Prostate gland (tissue), 2 donors: ENCODE measurements around the gene UST.

Experiments used
- CTCF ChIP-seq, 4 experiments: fragments of 200-600 bp in 2 of 4; fragments of 450-650 bp in 2 of 4; sonication (generic) in 2 of 4; IDR thresholded peaks; 1 replicate in 3 of 4; 2 replicates in 1 of 4; pipeline ENCODE4 v1.5.1; 2016 to 2019; ENCODE audit warnings: antibody characterized with exemption in 4 of 4, mild to moderate bottlenecking in 2 of 4, moderate library complexity in 2 of 4
- POLR2A ChIP-seq: fragments of 450-650 bp; IDR thresholded peaks from one replicate; pipeline ENCODE4 v1.6.1; 2016; ENCODE audit warnings: antibody characterized with exemption, mild to moderate bottlenecking

GRCh38 chr6:148780918-148781436 is 34.1 kb downstream of the UST start:
- TF ChIP-seq POLR2A = no peak
- TF ChIP-seq CTCF (IDR thresholded peaks at IDR 0.05) = no peak
